ENCODE data around the gene CCDC51. TPM values are rescaled to one million over a fixed set of nuclear protein-coding genes. Genes with fewer than 3 reads are reported as not detected.

Gene CCDC51
- total and polyA plus RNA-seq, 5 donors from 2014 or later = 4.6 to 13.7 (median 9.1) TPM

DNA sequence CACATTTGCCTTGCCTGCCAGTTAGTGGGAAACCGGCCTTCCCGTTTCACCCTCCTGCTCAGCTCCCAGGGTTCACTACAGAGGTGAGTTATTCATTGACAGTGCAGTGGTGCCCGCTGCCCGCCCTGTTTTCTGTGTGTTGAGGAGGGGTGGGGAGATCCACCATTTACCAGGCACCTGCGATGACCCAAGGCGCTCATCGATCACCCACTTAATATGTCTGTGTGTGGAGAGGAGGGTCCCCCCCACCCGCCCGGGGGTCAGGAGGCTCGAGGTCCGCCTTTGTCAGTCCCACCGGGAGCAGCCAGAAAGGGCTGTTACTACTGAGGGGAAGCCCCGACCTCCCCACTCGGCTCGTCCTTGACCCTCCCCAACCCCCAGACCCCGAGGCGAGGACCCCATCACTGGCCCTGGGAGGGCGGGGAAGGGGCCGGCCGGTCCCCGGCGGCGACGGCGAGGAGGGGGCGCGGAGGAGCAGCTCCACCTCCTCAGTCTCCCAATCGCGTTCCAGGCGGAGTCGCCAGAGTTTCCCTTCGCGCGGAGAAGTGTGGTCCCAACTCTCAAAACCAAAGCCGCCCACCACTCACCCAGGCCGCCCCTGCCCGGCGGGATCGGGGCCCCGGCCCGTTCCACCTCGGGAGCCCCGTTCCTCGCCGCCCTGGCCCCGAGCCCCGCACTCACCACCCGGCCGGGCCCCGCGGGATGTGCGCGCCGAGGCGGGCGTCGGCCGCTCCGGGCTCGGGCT is 11.2 kb downstream of the CCDC51 start:
- peaks cover 8% of the 10 kb centered on the region for H3K36me3 ChIP-seq (ENCODE audit: control insufficient read depth, insufficient read depth, low read length)
- Mint-ChIP-seq H3K4me1 (peaks cover 0 to 24% (median 4%) of the 10 kb centered on the region in 4 donors), H3K4me3 (peak overlapping the region; percentile 66 to 84 (median 72)), H3K36me3 (no peaks in the 10 kb centered on the region), H3K9me3 (peaks cover 0 to 2% (median 0%) of the 10 kb centered on the region in 7 donors), H3K27ac (no peak overlapping the region), H3K27me3 (peaks cover 22% of the 10 kb centered on the region)
- H3K4me1 ChIP-seq (ENCODE audit: control insufficient read depth, insufficient read depth, low read length, poor library complexity, severe bottlenecking) = peaks cover 8% of the 10 kb centered on the region
- DNase-seq = no peak
- peaks cover 2% of the 10 kb centered on the region for H3K27me3 ChIP-seq (ENCODE audit: control insufficient read depth, insufficient read depth, low read length)
- no peak overlapping the region for H3K27ac ChIP-seq (ENCODE audit: insufficient read depth, low read length, poor library complexity, severe bottlenecking)
- no peaks in the 10 kb centered on the region for H3K9me3 ChIP-seq (ENCODE audit: control insufficient read depth in 2 of 2, low read length in 2 of 2)
- peak in 1 of 2 donors; percentile 52 for ATAC-seq (ENCODE audit: low read depth in 2 of 2)
- H3K4me3 ChIP-seq (ENCODE audit: low read depth, low read length) = no peak overlapping the region

GRCh38 chr3:48428088-48428571 is 11.8 kb downstream of the CCDC51 start:
- Mint-ChIP-seq H3K9me3 (peaks cover 0 to 2% (median 0%) of the 10 kb centered on the region in 7 donors), H3K4me3 (peak overlapping the region; percentile 66 to 84 (median 72)), H3K4me1 (peaks cover 0 to 24% (median 4%) of the 10 kb centered on the region in 4 donors), H3K27me3 (peaks cover 22% of the 10 kb centered on the region), H3K27ac (peak overlapping the region in 1 of 3 donors; percentile 52), H3K36me3 (no peaks in the 10 kb centered on the region)
- ATAC-seq (ENCODE audit: low read depth in 2 of 2) = no peak
- Histone ChIP-seq H3K4me3 (ENCODE audit: low read depth, low read length) (no peak overlapping the region), H3K4me1 (ENCODE audit: control insufficient read depth, insufficient read depth, low read length, poor library complexity, severe bottlenecking) (peaks cover 8% of the 10 kb centered on the region), H3K27me3 (ENCODE audit: control insufficient read depth, insufficient read depth, low read length) (peaks cover 2% of the 10 kb centered on the region), H3K36me3 (ENCODE audit: control insufficient read depth, insufficient read depth, low read length) (peaks cover 8% of the 10 kb centered on the region), H3K9me3 (ENCODE audit: control insufficient read depth in 2 of 2, low read length in 2 of 2) (no peaks in the 10 kb centered on the region), H3K27ac (ENCODE audit: insufficient read depth, low read length, poor library complexity, severe bottlenecking) (no peak overlapping the region)
- no peak for DNase-seq

- H3K27me3 ChIP-seq (ENCODE audit: control insufficient read depth, insufficient read depth, low read length) = peaks cover 2% of the 10 kb centered on the region
- no peaks in the 10 kb centered on the region for H3K9me3 ChIP-seq (ENCODE audit: control insufficient read depth in 2 of 2, low read length in 2 of 2)
- peaks cover 0 to 2% (median 0%) of the 10 kb centered on the region in 7 donors for H3K9me3 Mint-ChIP-seq
- peaks cover 0 to 24% (median 4%) of the 10 kb centered on the region in 4 donors for H3K4me1 Mint-ChIP-seq
- H3K4me3 ChIP-seq (ENCODE audit: low read depth, low read length) = no peak overlapping the region
- H3K36me3 Mint-ChIP-seq = no peaks in the 10 kb centered on the region
- DNase-seq (no peak), ATAC-seq (ENCODE audit: low read depth in 2 of 2) (no peak)
- H3K4me1 ChIP-seq (ENCODE audit: control insufficient read depth, insufficient read depth, low read length, poor library complexity, severe bottlenecking) = peaks cover 8% of the 10 kb centered on the region
- H3K27ac ChIP-seq (ENCODE audit: insufficient read depth, low read length, poor library complexity, severe bottlenecking) = no peak overlapping the region
- H3K36me3 ChIP-seq (ENCODE audit: control insufficient read depth, insufficient read depth, low read length) = peaks cover 6% of the 10 kb centered on the region
- H3K27ac Mint-ChIP-seq = peak overlapping the region in 1 of 3 donors; percentile 52
- H3K4me3 Mint-ChIP-seq = peak overlapping the region; percentile 61 to 84 (median 72)
- peaks cover 22% of the 10 kb centered on the region for H3K27me3 Mint-ChIP-seq
Observed at GRCh38 chr3:48427630-48427962, 12.3 kb downstream of the CCDC51 start.

DNA sequence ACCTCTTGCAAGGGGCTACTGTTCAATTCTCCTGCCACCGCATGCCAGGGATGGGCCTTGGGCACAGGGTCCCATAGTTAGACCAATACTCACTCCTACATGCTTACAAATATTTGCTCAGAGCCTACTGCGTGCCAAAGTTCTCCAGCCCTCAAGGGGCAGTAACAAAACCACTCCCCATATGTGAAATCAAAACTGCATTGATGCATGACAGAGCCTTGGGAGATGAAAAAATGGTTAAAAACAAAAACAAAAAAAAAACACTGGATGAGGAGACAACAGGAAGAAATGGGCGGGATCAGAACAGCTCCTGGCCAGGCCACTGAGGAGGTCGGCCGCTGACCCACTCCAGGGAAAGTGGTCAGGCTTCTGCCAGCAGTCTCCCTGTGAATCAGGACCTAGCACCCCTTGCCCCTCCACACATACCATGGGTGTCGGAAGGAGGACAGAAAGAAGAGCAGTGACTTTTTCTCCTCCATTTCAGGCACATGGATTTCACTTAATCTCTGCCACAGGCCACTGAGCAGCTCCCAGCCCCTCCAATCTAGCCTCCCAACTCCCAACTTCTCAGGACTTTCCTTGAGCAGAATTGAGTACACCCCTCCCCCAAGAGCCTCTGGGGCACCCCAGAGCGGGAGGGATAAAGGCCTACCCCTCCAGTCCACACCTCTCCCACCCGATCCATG is 12.8 kb downstream of the CCDC51 start:
- ATAC-seq (ENCODE audit: low read depth in 2 of 2) = no peak
- peak overlapping the region; percentile 7 to 84 (median 59) for H3K4me3 Mint-ChIP-seq
- H3K4me1 ChIP-seq (ENCODE audit: control insufficient read depth, insufficient read depth, low read length, poor library complexity, severe bottlenecking) = peaks cover 8% of the 10 kb centered on the region

DNA sequence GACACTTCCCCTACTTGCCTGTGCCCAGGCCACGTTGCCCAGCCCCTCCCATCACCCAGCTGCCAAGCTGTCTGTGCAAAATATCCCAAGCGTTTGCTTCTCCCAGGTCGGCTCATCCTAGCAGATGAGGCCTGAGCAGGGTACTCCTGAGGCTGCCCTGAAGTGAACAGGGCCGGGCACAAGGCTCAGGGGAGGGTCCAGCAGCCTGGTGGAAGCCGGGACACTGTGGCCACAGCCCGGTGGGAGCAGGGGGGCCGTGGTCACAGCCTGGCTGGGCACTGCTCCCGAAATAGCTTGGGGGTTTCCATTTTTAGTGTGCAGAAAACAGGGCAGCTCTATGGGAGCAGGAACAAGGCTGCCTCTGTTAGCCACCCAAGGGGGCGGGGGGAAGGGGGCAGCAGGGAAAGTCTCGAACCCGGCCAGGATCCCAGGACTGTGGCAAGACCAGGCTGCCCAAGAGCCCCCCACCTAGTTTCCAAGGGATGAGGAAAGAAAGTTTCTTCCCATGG is 13.5 kb downstream of the CCDC51 start:
- DNase-seq (no peak), ATAC-seq (ENCODE audit: low read depth in 2 of 2) (no peak)
- Histone ChIP-seq H3K4me3 (ENCODE audit: low read depth, low read length) (no peak overlapping the region), H3K27me3 (ENCODE audit: control insufficient read depth, insufficient read depth, low read length) (peaks cover 2% of the 10 kb centered on the region), H3K36me3 (ENCODE audit: control insufficient read depth, insufficient read depth, low read length) (no peaks in the 10 kb centered on the region), H3K27ac (ENCODE audit: insufficient read depth, low read length, poor library complexity, severe bottlenecking) (no peak overlapping the region), H3K4me1 (ENCODE audit: control insufficient read depth, insufficient read depth, low read length, poor library complexity, severe bottlenecking) (peaks cover 8% of the 10 kb centered on the region), H3K9me3 (ENCODE audit: control insufficient read depth in 2 of 2, low read length in 2 of 2) (no peaks in the 10 kb centered on the region)
- Mint-ChIP-seq H3K4me3 (no peak overlapping the region), H3K36me3 (no peaks in the 10 kb centered on the region), H3K9me3 (peaks cover 0 to under 1% (median 0%) of the 10 kb centered on the region in 7 donors), H3K4me1 (peaks cover 0 to 20% (median 4%) of the 10 kb centered on the region in 4 donors), H3K27ac (no peak overlapping the region), H3K27me3 (peaks cover 18% of the 10 kb centered on the region)

More for the DNA sequence above, 12.8 kb downstream of the CCDC51 start:
- no peaks in the 10 kb centered on the region for H3K36me3 Mint-ChIP-seq
- DNase-seq = no peak
- no peaks in the 10 kb centered on the region for H3K9me3 ChIP-seq (ENCODE audit: control insufficient read depth in 2 of 2, low read length in 2 of 2)
- no peak overlapping the region for H3K27ac Mint-ChIP-seq
- H3K9me3 Mint-ChIP-seq = peaks cover 0 to 2% (median 0%) of the 10 kb centered on the region in 7 donors
- H3K36me3 ChIP-seq (ENCODE audit: control insufficient read depth, insufficient read depth, low read length) = peaks cover under 1% of the 10 kb centered on the region
- peaks cover 0 to 24% (median 4%) of the 10 kb centered on the region in 4 donors for H3K4me1 Mint-ChIP-seq
- H3K4me3 ChIP-seq (ENCODE audit: low read depth, low read length) = no peak overlapping the region
- H3K27me3 ChIP-seq (ENCODE audit: control insufficient read depth, insufficient read depth, low read length) = peaks cover 2% of the 10 kb centered on the region
- no peak overlapping the region for H3K27ac ChIP-seq (ENCODE audit: insufficient read depth, low read length, poor library complexity, severe bottlenecking)
- peaks cover 22% of the 10 kb centered on the region for H3K27me3 Mint-ChIP-seq

- Mint-ChIP-seq H3K4me3 (peak overlapping the region in 1 of 4 donors; percentile 50), H3K4me1 (peaks cover 0 to 9% (median 4%) of the 10 kb centered on the region in 4 donors), H3K9me3 (no peaks in the 10 kb centered on the region), H3K36me3 (no peaks in the 10 kb centered on the region), H3K27me3 (peaks cover 16% of the 10 kb centered on the region), H3K27ac (no peak overlapping the region)
- Histone ChIP-seq H3K9me3 (ENCODE audit: control insufficient read depth in 2 of 2, low read length in 2 of 2) (no peaks in the 10 kb centered on the region), H3K27ac (ENCODE audit: insufficient read depth, low read length, poor library complexity, severe bottlenecking) (no peak overlapping the region), H3K4me1 (ENCODE audit: control insufficient read depth, insufficient read depth, low read length, poor library complexity, severe bottlenecking) (peaks cover 7% of the 10 kb centered on the region), H3K36me3 (ENCODE audit: control insufficient read depth, insufficient read depth, low read length) (no peaks in the 10 kb centered on the region), H3K27me3 (ENCODE audit: control insufficient read depth, insufficient read depth, low read length) (peaks cover 2% of the 10 kb centered on the region), H3K4me3 (ENCODE audit: low read depth, low read length) (no peak overlapping the region)
- no peak for DNase-seq
- ATAC-seq (ENCODE audit: low read depth in 2 of 2) = no peak
Observed at GRCh38 chr3:48425281-48425812, 14.6 kb downstream of the CCDC51 start.

- no peaks in the 10 kb centered on the region for H3K36me3 Mint-ChIP-seq
- H3K4me3 Mint-ChIP-seq = no peak overlapping the region
- H3K9me3 ChIP-seq (ENCODE audit: control insufficient read depth in 2 of 2, low read length in 2 of 2) = no peaks in the 10 kb centered on the region
- H3K27ac ChIP-seq (ENCODE audit: insufficient read depth, low read length, poor library complexity, severe bottlenecking) = no peak overlapping the region
- H3K4me1 ChIP-seq (ENCODE audit: control insufficient read depth, insufficient read depth, low read length, poor library complexity, severe bottlenecking) = no peaks in the 10 kb centered on the region
- DNase-seq = no peak
- H3K27ac Mint-ChIP-seq = peak overlapping the region in 2 of 3 donors; percentile 15 to 66
- no peaks in the 10 kb centered on the region for H3K36me3 ChIP-seq (ENCODE audit: control insufficient read depth, insufficient read depth, low read length)
- no peak for ATAC-seq (ENCODE audit: low read depth in 2 of 2)
- H3K27me3 Mint-ChIP-seq = peaks cover 16% of the 10 kb centered on the region
- H3K9me3 Mint-ChIP-seq = no peaks in the 10 kb centered on the region
- peaks cover 2% of the 10 kb centered on the region for H3K27me3 ChIP-seq (ENCODE audit: control insufficient read depth, insufficient read depth, low read length)
- no peak overlapping the region for H3K4me3 ChIP-seq (ENCODE audit: low read depth, low read length)
- H3K4me1 Mint-ChIP-seq = peaks cover 0 to 4% (median 1%) of the 10 kb centered on the region in 4 donors
Observed at GRCh38 chr3:48423883-48424695, 15.8 kb downstream of the CCDC51 start.

Measured in CD4-positive, CD25-positive, alpha-beta regulatory T cell (primary cell).